Parathyroid adenoma (tissue), 2 donors: ENCODE results near the gene RPL36AL.

Experiments used
- H2AFZ ChIP-seq: fragments of 300-600 bp; sonication (generic); one replicate; pipeline ENCODE4 v1.7.0; 2017; ENCODE audit warnings: antibody characterized with exemption, mild to moderate bottlenecking
- H3K27ac ChIP-seq: fragments of 300-600 bp; sonication (generic); one replicate; pipeline ENCODE4 v1.7.0; 2017
- H3K27me3 ChIP-seq: fragments of 300-600 bp; sonication (generic); one replicate; pipeline ENCODE4 v1.7.0; 2017; ENCODE audit warnings: low read length; ENCODE audit not compliant: control insufficient read depth, insufficient read depth
- H3K36me3 ChIP-seq: fragments of 300-600 bp; sonication (generic); one replicate; pipeline ENCODE4 v1.7.0; 2017; ENCODE audit warnings: low read length; ENCODE audit not compliant: control insufficient read depth, insufficient read depth
- H3K4me1 ChIP-seq: fragments of 300-600 bp; sonication (generic); one replicate; pipeline ENCODE4 v1.7.0; 2017; ENCODE audit warnings: control low read depth
- H3K4me2 ChIP-seq: fragments of 300-600 bp; sonication (generic); one replicate; pipeline ENCODE4 v1.7.0; 2017; ENCODE audit warnings: low read length
- H3K4me3 ChIP-seq: fragments of 300-600 bp; sonication (generic); one replicate; pipeline ENCODE4 v1.7.0; 2017; ENCODE audit warnings: low read depth, low read length
- H3K79me2 ChIP-seq: fragments of 300-600 bp; sonication (generic); one replicate; pipeline ENCODE4 v1.7.0; 2017; ENCODE audit warnings: control low read depth
- H3K9ac ChIP-seq: fragments of 300-600 bp; sonication (generic); one replicate; pipeline ENCODE4 v1.7.0; 2017; ENCODE audit warnings: mild to moderate bottlenecking
- H3K9me3 ChIP-seq: fragments of 300-600 bp; sonication (generic); one replicate; pipeline ENCODE4 v1.7.0; 2017; ENCODE audit warnings: low read length; ENCODE audit not compliant: control insufficient read depth
- TF ChIP-seq, protein P1 (sequence below): fragments of 300-600 bp; sonication (generic); IDR thresholded peaks from one replicate; pipeline ENCODE4 v1.7.0; 2017; ENCODE audit warnings: antibody characterized with exemption, mild to moderate bottlenecking
- donor health status: primary hyperparathyroidism.

Gene RPL36AL

DNA sequence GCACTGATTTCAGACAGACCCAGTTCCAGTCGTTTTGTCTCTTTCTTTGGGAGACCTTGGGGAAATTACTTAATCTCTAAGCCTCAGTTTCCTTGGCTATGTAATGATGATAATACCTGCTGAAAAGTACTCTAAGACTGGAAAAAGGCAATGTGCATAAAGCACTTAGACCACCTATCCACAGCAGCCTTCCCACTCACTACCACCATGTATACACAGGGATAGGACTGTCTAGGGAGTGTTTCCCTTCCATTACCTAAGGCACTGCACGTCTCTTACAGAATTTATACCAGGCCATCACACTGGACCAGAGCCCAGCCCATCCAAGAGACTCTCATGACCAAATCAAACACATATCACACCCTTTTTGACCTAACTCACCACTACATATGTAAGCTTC is 40.6 kb downstream of the RPL36AL start:
- peaks cover 3% of the 10 kb centered on the region for H3K4me1 ChIP-seq
- no peak overlapping the region for H2AFZ ChIP-seq
- no peaks in the 10 kb centered on the region for H3K9me3 ChIP-seq
- no peaks in the 10 kb centered on the region for H3K27me3 ChIP-seq
- TF ChIP-seq, protein P1, sequence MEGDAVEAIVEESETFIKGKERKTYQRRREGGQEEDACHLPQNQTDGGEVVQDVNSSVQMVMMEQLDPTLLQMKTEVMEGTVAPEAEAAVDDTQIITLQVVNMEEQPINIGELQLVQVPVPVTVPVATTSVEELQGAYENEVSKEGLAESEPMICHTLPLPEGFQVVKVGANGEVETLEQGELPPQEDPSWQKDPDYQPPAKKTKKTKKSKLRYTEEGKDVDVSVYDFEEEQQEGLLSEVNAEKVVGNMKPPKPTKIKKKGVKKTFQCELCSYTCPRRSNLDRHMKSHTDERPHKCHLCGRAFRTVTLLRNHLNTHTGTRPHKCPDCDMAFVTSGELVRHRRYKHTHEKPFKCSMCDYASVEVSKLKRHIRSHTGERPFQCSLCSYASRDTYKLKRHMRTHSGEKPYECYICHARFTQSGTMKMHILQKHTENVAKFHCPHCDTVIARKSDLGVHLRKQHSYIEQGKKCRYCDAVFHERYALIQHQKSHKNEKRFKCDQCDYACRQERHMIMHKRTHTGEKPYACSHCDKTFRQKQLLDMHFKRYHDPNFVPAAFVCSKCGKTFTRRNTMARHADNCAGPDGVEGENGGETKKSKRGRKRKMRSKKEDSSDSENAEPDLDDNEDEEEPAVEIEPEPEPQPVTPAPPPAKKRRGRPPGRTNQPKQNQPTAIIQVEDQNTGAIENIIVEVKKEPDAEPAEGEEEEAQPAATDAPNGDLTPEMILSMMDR: no peak
- peaks cover 32% of the 10 kb centered on the region for H3K79me2 ChIP-seq
- no peak overlapping the region for H3K4me3 ChIP-seq
- H3K9ac ChIP-seq: no peak overlapping the region
- no peak overlapping the region for H3K4me2 ChIP-seq
- H3K36me3 ChIP-seq: no peaks in the 10 kb centered on the region
- H3K27ac ChIP-seq: no peak overlapping the region

DNA sequence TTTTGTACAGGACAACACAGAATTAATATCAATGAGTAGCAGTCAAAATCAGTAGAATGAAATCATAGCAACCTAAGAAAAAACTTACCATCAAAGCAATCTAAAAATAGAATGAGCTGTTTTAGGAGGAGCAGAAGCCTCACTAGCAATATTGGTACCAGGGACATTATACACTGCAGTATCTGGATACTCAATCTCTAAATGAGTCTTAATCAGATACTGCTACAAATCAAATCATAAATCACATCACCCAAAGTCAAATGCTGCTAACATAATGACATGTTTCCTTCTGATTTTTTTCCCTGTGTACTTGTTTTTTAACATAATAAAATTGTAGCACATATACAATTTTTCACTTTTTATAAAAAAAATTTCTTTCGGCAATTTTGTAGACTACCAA is 42.3 kb downstream of the RPL36AL start:
- Histone ChIP-seq H3K79me2 (peaks cover 20% of the 10 kb centered on the region), H3K4me2 (no peak overlapping the region), H3K27me3 (no peaks in the 10 kb centered on the region), H3K9ac (no peak overlapping the region), H3K9me3 (no peaks in the 10 kb centered on the region), H3K27ac (no peak overlapping the region), H2AFZ (no peak overlapping the region), H3K4me1 (no peaks in the 10 kb centered on the region), H3K4me3 (no peak overlapping the region), H3K36me3 (no peaks in the 10 kb centered on the region)
- TF ChIP-seq, protein P1: no peak

DNA sequence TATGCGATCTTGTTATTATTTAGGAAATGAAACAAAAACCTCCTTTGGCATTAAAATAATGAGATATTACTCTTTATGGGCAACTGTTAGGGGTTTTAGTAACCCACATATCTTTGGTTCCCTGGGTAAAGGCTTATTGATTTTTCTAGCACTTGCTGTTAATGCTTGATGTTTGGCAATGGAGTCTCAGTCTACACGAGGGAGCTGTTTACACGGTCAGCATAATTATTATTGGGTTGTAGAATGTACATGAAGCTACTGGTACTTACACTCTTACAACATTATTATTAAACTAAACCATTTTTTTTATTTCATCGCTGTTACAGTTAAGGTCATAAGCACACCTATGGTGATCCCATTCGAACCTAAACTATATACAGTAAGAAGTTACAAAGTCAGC is 46.4 kb downstream of the RPL36AL start:
- H3K79me2 ChIP-seq: peaks cover 1% of the 10 kb centered on the region
- H3K27ac ChIP-seq: no peak overlapping the region
- TF ChIP-seq, protein P1: no peak

DNA sequence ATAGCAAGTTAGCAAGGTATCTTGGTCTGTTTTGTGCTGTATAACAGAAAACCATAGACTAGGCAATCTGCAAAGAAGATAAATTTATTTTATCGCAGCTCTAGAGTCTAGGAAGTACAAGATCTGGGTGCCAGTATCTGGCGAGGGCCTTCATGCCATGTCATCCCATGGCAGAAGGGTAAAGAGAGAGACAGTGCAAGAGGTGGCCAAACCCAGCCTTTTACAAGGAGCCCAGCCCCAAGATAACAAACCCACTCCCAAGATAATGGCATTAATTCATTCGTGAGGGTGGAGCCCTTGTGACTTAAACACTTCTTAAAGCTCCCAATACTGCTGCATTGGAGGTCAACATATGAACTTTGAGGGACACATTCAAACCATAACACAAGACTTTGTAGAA is 51.1 kb downstream of the RPL36AL start:
- Histone ChIP-seq H3K27ac (no peak overlapping the region), H3K4me1 (no peaks in the 10 kb centered on the region)

More for the DNA sequence above, 46.4 kb downstream of the RPL36AL start:
- Histone ChIP-seq H2AFZ (no peak overlapping the region), H3K4me2 (no peak overlapping the region), H3K4me3 (no peak overlapping the region), H3K27me3 (no peaks in the 10 kb centered on the region), H3K36me3 (no peaks in the 10 kb centered on the region), H3K9ac (no peak overlapping the region), H3K4me1 (no peaks in the 10 kb centered on the region), H3K9me3 (no peaks in the 10 kb centered on the region)

More for the DNA sequence above, 51.1 kb downstream of the RPL36AL start:
- Histone ChIP-seq H3K4me2 (no peak overlapping the region), H3K36me3 (no peaks in the 10 kb centered on the region), H3K9ac (no peak overlapping the region), H2AFZ (no peak overlapping the region), H3K9me3 (no peaks in the 10 kb centered on the region), H3K79me2 (no peaks in the 10 kb centered on the region), H3K4me3 (no peak overlapping the region), H3K27me3 (no peaks in the 10 kb centered on the region)
- TF ChIP-seq, protein P1: no peak
